Prostate gland (tissue), 2 donors: ENCODE results near the gene MPP3. TPM values are rescaled to one million over a fixed set of nuclear protein-coding genes. Genes with fewer than 3 reads are reported as not detected.

Experiments used
- DNase-seq: peaks from one replicate; pipeline ENCODE4 v3.0.0-alpha.2; 2019; ENCODE audit warnings: low spot score
- H3K27ac ChIP-seq, 2 donors: fragments of 200-600 bp; sonication (generic); 2 replicates each; pipeline ENCODE4 v1.5.1; 2017 to 2019
- H3K27me3 ChIP-seq: fragments of 200-600 bp; sonication (generic); replicated peaks from 2 replicates; pipeline ENCODE4 v1.5.1; 2019; ENCODE audit not compliant: insufficient read depth
- H3K36me3 ChIP-seq, 2 donors: fragments of 200-600 bp; sonication (generic); 1 replicate in 1 of 2; 2 replicates in 1 of 2; pipeline versions ENCODE4 v1.5.1 to v1.8.1; 2017 to 2019
- H3K4me1 ChIP-seq: fragments of 200-600 bp; sonication (generic); replicated peaks from 2 replicates; pipeline ENCODE4 v1.5.1; 2019
- H3K4me3 ChIP-seq, 2 donors: fragments of 200-600 bp; sonication (generic); 2 replicates each; pipeline ENCODE4 v1.5.1; 2017 to 2019
- H3K9me3 ChIP-seq: fragments of 200-600 bp; sonication (generic); 2 replicates; pipeline ENCODE4 v1.5.1; 2017
- POLR2A ChIP-seq: fragments of 450-650 bp; IDR thresholded peaks from one replicate; pipeline ENCODE4 v1.6.1; 2016; ENCODE audit warnings: antibody characterized with exemption, mild to moderate bottlenecking
- POLR2AphosphoS5 ChIP-seq: sonication (generic); formaldehyde crosslinking; IDR thresholded peaks from one replicate; pipeline ENCODE4 v1.6.1; 2017; ENCODE audit warnings: antibody characterized with exemption
- WGBS: methylation state at CpG from one replicate; pipeline ENCODE4 v1.1.5; 2018; 5-methylcytosine and 5-hydroxymethylcytosine counted together
- intact Hi-C: fragments of 100-400 bp; cut with DNase I; formaldehyde crosslinking; loops from one replicate; pipeline ENCODE4 v1.14.2; 2022
- total RNA-seq, 2 donors: library from RNA; depleted of rRNA; stranded (reverse); fragments of >200 nt; gene quantifications; one replicate each; pipeline ENCODE4 v1.1.0, GENCODE V29; 2016
- TF ChIP-seq, protein P1 (sequence below), 4 experiments: fragments of 200-600 bp in 2 of 4; fragments of 450-650 bp in 2 of 4; sonication (generic) in 2 of 4; IDR thresholded peaks; 1 replicate in 3 of 4; 2 replicates in 1 of 4; pipeline ENCODE4 v1.5.1; 2016 to 2019; ENCODE audit warnings: antibody characterized with exemption in 4 of 4, mild to moderate bottlenecking in 2 of 4, moderate library complexity in 2 of 4

MPP3 gene
- total RNA-seq, 2 donors from 2014 or later, result 4.4 to 16.4 TPM

DNA sequence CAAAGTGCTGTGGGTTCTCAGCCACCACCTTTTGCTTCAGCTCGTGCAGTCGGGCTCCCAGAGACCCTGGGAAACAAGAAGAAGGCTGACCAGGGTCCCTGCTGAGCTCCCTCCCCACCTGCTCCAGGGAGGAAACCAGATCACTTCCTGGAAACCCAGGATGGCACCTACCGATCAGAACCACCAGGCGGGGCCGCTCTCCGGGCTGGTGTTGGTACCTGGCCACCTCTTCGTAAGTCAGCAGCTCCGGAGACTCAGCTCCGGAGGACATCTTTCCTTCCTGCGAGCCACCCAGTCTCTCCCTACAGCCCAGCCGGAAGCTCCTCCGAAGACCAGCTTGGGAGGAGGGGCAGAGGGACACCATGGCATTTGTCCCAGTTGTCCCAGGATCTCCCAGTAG lies 18.9 kb downstream of the MPP3 start:
- DNase-seq, result no peak
- TF ChIP-seq POLR2AphosphoS5 (no peak), POLR2A (no peak)
- TF ChIP-seq, protein P1, sequence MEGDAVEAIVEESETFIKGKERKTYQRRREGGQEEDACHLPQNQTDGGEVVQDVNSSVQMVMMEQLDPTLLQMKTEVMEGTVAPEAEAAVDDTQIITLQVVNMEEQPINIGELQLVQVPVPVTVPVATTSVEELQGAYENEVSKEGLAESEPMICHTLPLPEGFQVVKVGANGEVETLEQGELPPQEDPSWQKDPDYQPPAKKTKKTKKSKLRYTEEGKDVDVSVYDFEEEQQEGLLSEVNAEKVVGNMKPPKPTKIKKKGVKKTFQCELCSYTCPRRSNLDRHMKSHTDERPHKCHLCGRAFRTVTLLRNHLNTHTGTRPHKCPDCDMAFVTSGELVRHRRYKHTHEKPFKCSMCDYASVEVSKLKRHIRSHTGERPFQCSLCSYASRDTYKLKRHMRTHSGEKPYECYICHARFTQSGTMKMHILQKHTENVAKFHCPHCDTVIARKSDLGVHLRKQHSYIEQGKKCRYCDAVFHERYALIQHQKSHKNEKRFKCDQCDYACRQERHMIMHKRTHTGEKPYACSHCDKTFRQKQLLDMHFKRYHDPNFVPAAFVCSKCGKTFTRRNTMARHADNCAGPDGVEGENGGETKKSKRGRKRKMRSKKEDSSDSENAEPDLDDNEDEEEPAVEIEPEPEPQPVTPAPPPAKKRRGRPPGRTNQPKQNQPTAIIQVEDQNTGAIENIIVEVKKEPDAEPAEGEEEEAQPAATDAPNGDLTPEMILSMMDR (IDR thresholded peaks at IDR 0.05), result no peak
- intact Hi-C loops, result no loop called here
- 89% methylated on average over 12 of the region's 12 CpGs for WGBS
- Histone ChIP-seq H3K4me3 (no peak overlapping the region), H3K9me3 (no peaks in the 10 kb centered on the region), H3K4me1 (no peaks in the 10 kb centered on the region), H3K36me3 (no peaks in the 10 kb centered on the region), H3K27me3 (no peaks in the 10 kb centered on the region), H3K27ac (no peak overlapping the region)

DNA sequence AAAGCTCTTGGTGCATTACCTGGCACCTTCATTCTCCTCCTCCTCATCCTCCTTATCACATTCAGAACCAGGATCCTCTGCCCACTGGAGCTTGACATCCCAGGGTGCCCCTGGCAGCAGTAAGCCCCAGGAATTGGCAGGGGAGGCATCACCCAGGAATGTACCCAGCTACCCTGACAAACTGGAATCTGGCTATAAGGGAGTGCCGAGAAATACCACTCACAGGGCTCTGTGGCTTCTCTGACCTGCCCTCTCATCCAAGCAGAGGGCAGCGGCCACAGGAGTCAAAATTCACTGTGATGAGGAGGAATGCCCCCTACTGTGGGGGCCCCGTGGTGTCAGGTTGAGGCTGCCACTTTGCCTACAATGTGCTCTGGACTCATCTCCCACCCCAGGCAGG lies 19.6 kb downstream of the MPP3 start:
- H3K4me1 ChIP-seq, result no peaks in the 10 kb centered on the region
- H3K27ac ChIP-seq, result no peak overlapping the region
- TF ChIP-seq, protein P1 (IDR thresholded peaks at IDR 0.05), result no peak
- no peak for TF ChIP-seq POLR2AphosphoS5
- no peak for TF ChIP-seq POLR2A
- 82% methylated on average over 3 of the region's 3 CpGs for WGBS
- H3K36me3 ChIP-seq, result no peaks in the 10 kb centered on the region
- H3K4me3 ChIP-seq, result no peak overlapping the region
- DNase-seq, result no peak
- H3K9me3 ChIP-seq, result no peaks in the 10 kb centered on the region
- intact Hi-C loops, result no loop called here
- H3K27me3 ChIP-seq, result no peaks in the 10 kb centered on the region

DNA sequence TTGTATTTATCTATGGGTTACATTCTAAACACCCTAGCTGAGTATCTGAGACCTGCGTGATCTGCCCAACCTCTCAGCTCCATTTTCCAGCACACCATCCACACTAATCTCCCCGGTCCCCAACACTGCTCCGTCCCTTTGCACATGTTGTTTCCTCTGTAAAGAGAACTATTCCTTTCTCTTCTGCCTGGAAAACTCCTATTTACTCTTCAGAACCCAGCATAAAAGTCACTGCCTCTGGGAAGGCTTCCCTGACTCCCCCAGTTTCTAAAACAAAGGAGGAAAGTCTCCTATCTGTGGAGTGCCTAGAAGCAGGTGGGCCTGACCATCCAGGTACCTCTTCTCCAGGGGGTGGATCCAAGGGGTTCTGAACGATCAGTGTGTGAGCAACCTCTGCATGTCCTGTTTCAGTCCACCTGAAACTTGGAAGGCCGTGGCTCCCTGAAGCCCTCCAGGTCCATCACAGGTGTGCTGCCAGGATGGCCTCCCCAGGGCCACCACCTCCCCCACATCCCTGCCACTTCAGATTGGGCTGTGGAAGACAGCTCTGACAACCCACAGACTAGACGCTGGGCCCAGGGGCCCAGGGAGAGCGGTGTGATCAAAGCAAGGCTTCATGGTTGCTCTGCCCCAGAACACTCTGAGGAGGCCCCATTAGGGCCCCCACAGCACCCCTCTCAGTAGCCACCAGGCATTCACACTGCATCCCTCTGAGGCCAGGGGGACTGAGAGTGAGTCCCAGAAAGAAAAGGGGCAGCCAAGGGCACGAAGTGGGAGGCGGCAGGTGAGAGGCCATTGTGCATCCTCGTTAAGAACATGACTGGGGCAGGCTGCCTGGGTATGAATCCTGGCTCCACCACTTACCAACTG lies 20.3 kb downstream of the MPP3 start:
- no peaks in the 10 kb centered on the region for H3K36me3 ChIP-seq
- intact Hi-C loops, result no loop called here
- no peaks in the 10 kb centered on the region for H3K27me3 ChIP-seq
- H3K4me3 ChIP-seq, result no peak overlapping the region
- H3K9me3 ChIP-seq, result no peaks in the 10 kb centered on the region
- DNase-seq, result no peak
- 95% methylated on average over 10 of the region's 10 CpGs for WGBS
- H3K4me1 ChIP-seq, result no peaks in the 10 kb centered on the region
- H3K27ac ChIP-seq, result no peak overlapping the region
- TF ChIP-seq, protein P1 (IDR thresholded peaks at IDR 0.05), result no peak
- no peak for TF ChIP-seq POLR2A
- TF ChIP-seq POLR2AphosphoS5, result no peak

- DNase-seq, result no peak
Observed at GRCh38 chr17:43810823-43811222, 22.1 kb downstream of the MPP3 start.

More at GRCh38 chr17:43810823-43811222, 22.1 kb downstream of the MPP3 start:
- intact Hi-C loops, result no loop called here
- H3K27me3 ChIP-seq, result no peaks in the 10 kb centered on the region
- no peak overlapping the region for H3K27ac ChIP-seq
- H3K36me3 ChIP-seq, result no peaks in the 10 kb centered on the region
- TF ChIP-seq, protein P1 (IDR thresholded peaks at IDR 0.05), result no peak
- TF ChIP-seq POLR2A (no peak), POLR2AphosphoS5 (no peak)
- H3K4me1 ChIP-seq, result no peaks in the 10 kb centered on the region
- no peaks in the 10 kb centered on the region for H3K9me3 ChIP-seq
- H3K4me3 ChIP-seq, result no peak overlapping the region
- 91% methylated on average over 5 of the region's 5 CpGs for WGBS
